OCI-LY7 (cell line): ENCODE results near the gene ALG8.

Source experiments
- EZH2phosphoT487 ChIP-seq: fragments of 200-600 bp; sonication (generic); IDR thresholded peaks from 2 replicates; pipeline ENCODE4 v1.6.1; 2018; ENCODE audit warnings: low read depth, borderline replicate concordance, mild to moderate bottlenecking, mixed run types, antibody characterized with exemption, low read length, moderate library complexity, mixed read lengths
- TF ChIP-seq, protein P1 (sequence below): fragments of 200-600 bp; sonication (generic); conservative IDR thresholded peaks from 2 replicates; pipeline ENCODE4 v1.5.1; 2014; ENCODE audit warnings: mild to moderate bottlenecking, antibody characterized with exemption, low read length, moderate library complexity, mixed read lengths

DNA sequence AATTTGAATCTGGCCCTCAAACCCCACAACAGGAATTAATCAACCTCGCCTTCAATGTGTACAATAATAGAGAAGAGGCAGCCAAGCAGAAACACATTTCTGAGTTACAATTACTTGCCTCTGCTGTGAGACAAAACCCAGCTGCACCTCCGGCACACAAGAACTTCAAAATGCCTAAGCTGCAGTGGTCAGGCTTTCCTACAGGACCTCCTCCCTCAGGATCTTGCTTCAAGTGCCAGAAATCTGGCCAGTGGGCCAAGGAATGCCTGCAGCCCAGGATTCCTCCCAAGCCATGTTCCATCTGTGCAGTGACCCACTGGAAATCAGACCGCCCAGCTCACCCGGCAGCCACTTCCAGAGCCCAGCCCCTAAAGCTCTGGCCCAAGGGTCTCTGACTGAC, 56.4 kb downstream of the ALG8 start:
- TF ChIP-seq, protein P1, sequence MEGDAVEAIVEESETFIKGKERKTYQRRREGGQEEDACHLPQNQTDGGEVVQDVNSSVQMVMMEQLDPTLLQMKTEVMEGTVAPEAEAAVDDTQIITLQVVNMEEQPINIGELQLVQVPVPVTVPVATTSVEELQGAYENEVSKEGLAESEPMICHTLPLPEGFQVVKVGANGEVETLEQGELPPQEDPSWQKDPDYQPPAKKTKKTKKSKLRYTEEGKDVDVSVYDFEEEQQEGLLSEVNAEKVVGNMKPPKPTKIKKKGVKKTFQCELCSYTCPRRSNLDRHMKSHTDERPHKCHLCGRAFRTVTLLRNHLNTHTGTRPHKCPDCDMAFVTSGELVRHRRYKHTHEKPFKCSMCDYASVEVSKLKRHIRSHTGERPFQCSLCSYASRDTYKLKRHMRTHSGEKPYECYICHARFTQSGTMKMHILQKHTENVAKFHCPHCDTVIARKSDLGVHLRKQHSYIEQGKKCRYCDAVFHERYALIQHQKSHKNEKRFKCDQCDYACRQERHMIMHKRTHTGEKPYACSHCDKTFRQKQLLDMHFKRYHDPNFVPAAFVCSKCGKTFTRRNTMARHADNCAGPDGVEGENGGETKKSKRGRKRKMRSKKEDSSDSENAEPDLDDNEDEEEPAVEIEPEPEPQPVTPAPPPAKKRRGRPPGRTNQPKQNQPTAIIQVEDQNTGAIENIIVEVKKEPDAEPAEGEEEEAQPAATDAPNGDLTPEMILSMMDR = no peak
- TF ChIP-seq EZH2phosphoT487 = no peak
